Esophagus squamous epithelium (tissue), 5 donors: ENCODE measurements around the gene UNKL. TPM values are rescaled to one million over a fixed set of nuclear protein-coding genes. Genes with fewer than 3 reads are reported as not detected.

Source experiments
- DNase-seq: peaks from one replicate; lab custom pipeline; 2025; lab: John Stamatoyannopoulos, UW
- H3K27ac ChIP-seq, 4 donors: fragments of 200-600 bp; sonication (generic); one replicate each; pipeline ENCODE4 v1.5.1; 2016 to 2019; ENCODE audit warnings: mild to moderate bottlenecking in 1 of 4
- H3K27me3 ChIP-seq, 4 donors: fragments of 200-600 bp; sonication (generic); 1 replicate in 3 of 4; 2 replicates in 1 of 4; pipeline versions ENCODE4 v1.5.1 to v1.6.0; 2017 to 2021; ENCODE audit warnings: antibody characterized with exemption in 1 of 4
- H3K36me3 ChIP-seq, 3 donors: fragments of 200-600 bp; sonication (generic); one replicate each; pipeline ENCODE4 v1.5.1; 2016 to 2019
- H3K4me1 ChIP-seq, 3 donors: fragments of 200-600 bp; sonication (generic); one replicate each; pipeline ENCODE4 v1.5.1; 2017 to 2019
- H3K4me3 ChIP-seq, 4 donors: fragments of 200-600 bp; sonication (generic); 1 replicate in 3 of 4; 2 replicates in 1 of 4; pipeline ENCODE4 v1.5.1; 2016 to 2019; ENCODE audit warnings: mild to moderate bottlenecking in 2 of 4, moderate library complexity in 1 of 4
- H3K9me3 ChIP-seq, 3 donors: fragments of 200-600 bp; sonication (generic); one replicate each; pipeline ENCODE4 v1.5.1; 2016 to 2019
- CTCF ChIP-seq, 6 experiments: fragments of 450-650 bp in 4 of 6; fragments of 200-600 bp in 2 of 6; sonication (generic) in 2 of 6; IDR thresholded peaks; one replicate each; pipeline ENCODE4 v1.5.1; 2016 to 2019; ENCODE audit warnings: antibody characterized with exemption in 6 of 6, mild to moderate bottlenecking in 4 of 6, moderate library complexity in 4 of 6
- POLR2A ChIP-seq, 4 donors: fragments of 450-650 bp; IDR thresholded peaks; one replicate each; pipeline ENCODE4 v1.6.1; 2017; ENCODE audit warnings: antibody characterized with exemption in 4 of 4, mild to moderate bottlenecking in 4 of 4, moderate library complexity in 3 of 4
- WGBS, 2 donors: methylation state at CpG; one replicate each; pipeline ENCODE4 v1.1.5; 2018; 5-methylcytosine and 5-hydroxymethylcytosine counted together
- intact Hi-C: fragments of 100-400 bp; cut with DNase I; formaldehyde crosslinking; loops from one replicate; pipeline ENCODE4 v1.15.0; 2022
- total RNA-seq, 4 donors: library from RNA; depleted of rRNA; stranded (reverse); fragments of >200 nt; gene quantifications; one replicate each; pipeline ENCODE4 v1.1.0, GENCODE V29; 2016
- donor health status: DM: yes; HTN: yes; CAD: no.

UNKL gene
- total RNA-seq, 4 donors from 2014 or later, result 5.9 to 17.2 (median 10.6) TPM

- Histone ChIP-seq H3K27ac (no peak overlapping the region), H3K27me3 (peaks cover 0 to 5% (median 0%) of the 10 kb centered on the region in 4 donors), H3K36me3 (no peaks in the 10 kb centered on the region), H3K9me3 (no peaks in the 10 kb centered on the region), H3K4me1 (no peaks in the 10 kb centered on the region), H3K4me3 (no peak overlapping the region)
- TF ChIP-seq POLR2A (IDR thresholded peaks at IDR 0.05) (no peak), CTCF (IDR thresholded peaks at IDR 0.05) (no peak)
- WGBS, 2 donors, result 81% methylated on average over 13 of the region's 35 CpGs; no CpG with 5 or more reads in 1 of the 2 donors
- intact Hi-C loops, result no loop called here
- DNase-seq, result no peak
Measured at GRCh38 chr16:1438229-1439057, 23.9 kb upstream of the UNKL start.

- DNase-seq, result no peak
- WGBS, 2 donors, result 80% methylated on average over 4 of the region's 22 CpGs; no CpG with 5 or more reads in 1 of the 2 donors
- intact Hi-C loops, result no loop called here
Measured at GRCh38 chr16:1437606-1438005, 23.1 kb upstream of the UNKL start.

GRCh38 chr16:1436731-1437355 is 22.3 kb upstream of the UNKL start:
- H3K27me3 ChIP-seq, result peaks cover 0 to 21% (median 0%) of the 10 kb centered on the region in 4 donors
- H3K36me3 ChIP-seq, result no peaks in the 10 kb centered on the region
- DNase-seq, result no peak
- intact Hi-C loops, result no loop called here
- H3K4me3 ChIP-seq, result no peak overlapping the region
- TF ChIP-seq CTCF (IDR thresholded peaks at IDR 0.05) (no peak), POLR2A (IDR thresholded peaks at IDR 0.05) (no peak)
- H3K9me3 ChIP-seq, result no peaks in the 10 kb centered on the region
- H3K4me1 ChIP-seq, result no peaks in the 10 kb centered on the region
- WGBS, 2 donors, result 82 to 85% methylated on average over 11 to 39 of the region's 47 CpGs
- H3K27ac ChIP-seq, result no peak overlapping the region

More at GRCh38 chr16:1437606-1438005, 23.1 kb upstream of the UNKL start:
- TF ChIP-seq POLR2A (IDR thresholded peaks at IDR 0.05) (no peak), CTCF (IDR thresholded peaks at IDR 0.05) (no peak)
- no peaks in the 10 kb centered on the region for H3K4me1 ChIP-seq
- peaks cover 0 to 14% (median 0%) of the 10 kb centered on the region in 4 donors for H3K27me3 ChIP-seq
- no peak overlapping the region for H3K4me3 ChIP-seq
- no peak overlapping the region for H3K27ac ChIP-seq
- no peaks in the 10 kb centered on the region for H3K9me3 ChIP-seq
- H3K36me3 ChIP-seq, result no peaks in the 10 kb centered on the region

- Histone ChIP-seq H3K27me3 (peaks cover 0 to 28% (median 0%) of the 10 kb centered on the region in 4 donors), H3K9me3 (no peaks in the 10 kb centered on the region), H3K36me3 (no peaks in the 10 kb centered on the region), H3K4me1 (no peaks in the 10 kb centered on the region), H3K4me3 (no peak overlapping the region), H3K27ac (no peak overlapping the region)
- no peak for DNase-seq
- TF ChIP-seq CTCF (IDR thresholded peaks at IDR 0.05) (no peak), POLR2A (IDR thresholded peaks at IDR 0.05) (no peak)
- intact Hi-C loops, result no loop called here
- whole genome bisulfite sequencing, 2 donors, result 82 to 92% methylated on average over 5 to 10 of the region's 32 CpGs
Measured at GRCh38 chr16:1435921-1436697, 21.6 kb upstream of the UNKL start.
